BLaER1 treated with 17β-estradiol and CSF1 and Interleukin-3, amounts not matched to agents 10 nM and 100 nM (cell line): ENCODE results near the gene BAG3.

Experiments used
- H3K27ac ChIP-seq, 11 experiments: shearing (Covaris generic); formaldehyde crosslinking; 2 replicates each; pipeline ENCODE4 v1.8.1; 2022
- H3K27me3 ChIP-seq, 11 experiments: shearing (Covaris generic); formaldehyde crosslinking; 2 replicates each; pipeline ENCODE4 v1.8.1; 2022
- H3K36me3 ChIP-seq, 11 experiments: shearing (Covaris generic); formaldehyde crosslinking; 2 replicates each; pipeline ENCODE4 v1.8.1; 2022
- H3K4me1 ChIP-seq, 10 experiments: shearing (Covaris generic); formaldehyde crosslinking; 2 replicates each; pipeline ENCODE4 v1.8.1; 2022
- H3K4me2 ChIP-seq, 11 experiments: shearing (Covaris generic); formaldehyde crosslinking; 2 replicates each; pipeline ENCODE4 v1.8.1; 2022
- H3K4me3 ChIP-seq, 10 experiments: shearing (Covaris generic); formaldehyde crosslinking; 2 replicates each; pipeline ENCODE4 v1.8.1; 2022
- H3K9ac ChIP-seq, 11 experiments: shearing (Covaris generic); formaldehyde crosslinking; 2 replicates each; pipeline ENCODE4 v1.8.1; 2022
- H3K9me3 ChIP-seq, 11 experiments: shearing (Covaris generic); formaldehyde crosslinking; replicated peaks in 1 of 11; 2 replicates each; pipeline ENCODE4 v1.8.1; 2022
- H4K20me1 ChIP-seq, 11 experiments: shearing (Covaris generic); formaldehyde crosslinking; 2 replicates each; pipeline ENCODE4 v1.8.1; 2022
- Cebpa-rat ChIP-seq, 11 experiments: shearing (Covaris generic); IDR thresholded peaks; 2 replicates each; pipeline ENCODE4 v1.8.1; 2022

BAG3 gene

GRCh38 chr10:119634219-119634544, 17.0 kb upstream of the BAG3 start:
- Histone ChIP-seq H4K20me1 (no peaks in the 10 kb centered on the region), H3K27me3 (no peaks in the 10 kb centered on the region), H3K4me2 (0 out of 22 replicates have a peak overlapping the region, but pooled peaks of 1 of the 11 experiments have one; percentile 22), H3K27ac (no peak overlapping the region), H3K9ac (no peak overlapping the region), H3K4me1 (peaks cover 0 to 6% (median 0%) of the 10 kb centered on the region in 10 experiments; a peak in 3 of 20 replicates), H3K36me3 (no peaks in the 10 kb centered on the region), H3K9me3 (0 out of 22 replicates have a peak, but pooled peaks cover 0 to 4% (median 0%) of the 10 kb centered on the region in 11 experiments), H3K4me3 (no peak overlapping the region)
- TF ChIP-seq Cebpa-rat (IDR thresholded peaks at IDR 0.05) = peak in 2 of 11 experiments; percentile 9 to 54; a peak in 2 of 22 replicates

- Histone ChIP-seq H3K27me3 (no peaks in the 10 kb centered on the region), H3K4me3 (no peak overlapping the region), H4K20me1 (no peaks in the 10 kb centered on the region), H3K36me3 (no peaks in the 10 kb centered on the region), H3K9ac (no peak overlapping the region), H3K27ac (no peak overlapping the region), H3K4me2 (no peak overlapping the region), H3K9me3 (0 out of 22 replicates have a peak, but pooled peaks cover 0 to 4% (median 0%) of the 10 kb centered on the region in 11 experiments), H3K4me1 (peaks cover 0 to 15% (median 0%) of the 10 kb centered on the region in 10 experiments; a peak in 5 of 20 replicates)
- TF ChIP-seq Cebpa-rat (IDR thresholded peaks at IDR 0.05) = no peak
Observed at GRCh38 chr10:119637631-119638030, 13.5 kb upstream of the BAG3 start.

DNA sequence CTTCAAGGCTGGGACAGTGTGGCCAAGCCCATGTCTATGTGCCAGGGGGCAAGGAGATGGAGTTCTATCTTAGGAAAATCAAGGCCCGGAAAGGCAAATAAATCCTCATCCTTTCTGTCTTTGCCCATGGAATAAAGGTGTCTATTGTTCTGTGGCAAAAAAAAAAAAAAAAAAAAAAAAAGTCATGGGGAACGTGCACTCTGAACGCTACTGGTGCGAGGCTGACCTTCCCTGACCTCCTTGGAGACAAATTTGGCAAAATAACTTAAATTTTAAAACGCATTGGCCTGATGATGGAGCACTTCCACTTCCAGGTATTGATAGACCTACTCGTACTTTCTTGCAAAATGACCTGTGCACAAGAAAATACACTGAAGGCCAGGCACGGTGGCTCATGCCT, 12.2 kb upstream of the BAG3 start:
- H3K9ac ChIP-seq = no peak overlapping the region
- H3K4me1 ChIP-seq = peaks cover 0 to 13% (median 0%) of the 10 kb centered on the region in 10 experiments; a peak in 5 of 20 replicates
- no peaks in the 10 kb centered on the region for H4K20me1 ChIP-seq
- H3K36me3 ChIP-seq = no peaks in the 10 kb centered on the region
- no peaks in the 10 kb centered on the region for H3K27me3 ChIP-seq
- no peak overlapping the region for H3K27ac ChIP-seq
- no peak for TF ChIP-seq Cebpa-rat (IDR thresholded peaks at IDR 0.05)
- H3K9me3 ChIP-seq = peaks cover 0 to 12% (median 6%) of the 10 kb centered on the region in 11 experiments; a peak in 15 of 22 replicates
- H3K4me2 ChIP-seq = no peak overlapping the region
- H3K4me3 ChIP-seq = no peak overlapping the region

GRCh38 chr10:119640384-119640783, 10.8 kb upstream of the BAG3 start:
- peak overlapping the region in 2 of 11 experiments; percentile 50 to 59; a peak in 2 of 22 replicates for H3K4me2 ChIP-seq
- peaks cover 0 to 9% (median 0%) of the 10 kb centered on the region in 10 experiments; a peak in 4 of 20 replicates for H3K4me1 ChIP-seq
- H3K36me3 ChIP-seq = peaks cover 0 to 9% (median 0%) of the 10 kb centered on the region in 11 experiments; a peak in 2 of 22 replicates
- H3K27ac ChIP-seq = no peak overlapping the region
- TF ChIP-seq Cebpa-rat (IDR thresholded peaks at IDR 0.05) = no peak
- H3K4me3 ChIP-seq = no peak overlapping the region
- no peak overlapping the region for H3K9ac ChIP-seq
- no peaks in the 10 kb centered on the region for H3K27me3 ChIP-seq
- no peaks in the 10 kb centered on the region for H4K20me1 ChIP-seq
- H3K9me3 ChIP-seq = peaks cover 13 to 26% (median 20%) of the 10 kb centered on the region in 11 experiments

DNA sequence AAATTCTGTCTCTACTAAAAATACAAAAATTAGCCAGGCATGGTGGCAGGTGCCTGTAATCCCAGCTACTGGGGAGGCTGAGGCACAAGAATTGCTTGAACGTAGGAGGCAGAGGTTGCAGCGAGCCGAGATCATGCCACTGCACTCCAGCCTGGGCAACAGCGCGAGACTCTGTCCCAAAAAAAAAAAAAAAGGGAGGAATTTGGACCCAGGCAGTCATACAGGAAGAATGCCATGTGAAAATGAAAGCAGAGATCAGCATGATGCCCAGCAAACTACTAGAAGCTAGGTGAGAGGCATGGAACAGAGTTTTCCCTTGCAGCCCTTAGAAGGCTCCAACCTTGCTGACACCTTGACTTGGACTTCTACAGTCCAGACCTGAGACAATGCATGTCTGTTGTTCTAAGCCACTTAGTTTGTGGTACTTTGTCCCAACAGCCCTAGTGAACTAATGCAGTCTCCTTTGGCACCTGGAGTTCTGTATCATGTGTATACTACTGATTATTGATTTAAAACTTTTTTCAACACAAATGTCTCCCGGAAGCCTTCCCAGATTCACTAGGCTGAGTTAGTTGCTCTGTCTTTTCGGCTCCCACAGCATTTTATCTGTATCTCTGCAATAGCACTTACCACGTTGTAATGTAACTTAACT, 10.2 kb upstream of the BAG3 start:
- Histone ChIP-seq H3K4me1 (peaks cover 0 to 9% (median 0%) of the 10 kb centered on the region in 10 experiments; a peak in 4 of 20 replicates), H3K9me3 (peaks cover 15 to 32% (median 25%) of the 10 kb centered on the region in 11 experiments), H3K4me3 (no peak overlapping the region), H3K36me3 (peaks cover 0 to 9% (median 0%) of the 10 kb centered on the region in 11 experiments; a peak in 2 of 22 replicates), H3K27me3 (no peaks in the 10 kb centered on the region), H4K20me1 (no peaks in the 10 kb centered on the region), H3K9ac (no peak overlapping the region), H3K4me2 (no peak overlapping the region), H3K27ac (no peak overlapping the region)
- TF ChIP-seq Cebpa-rat (IDR thresholded peaks at IDR 0.05) = no peak

GRCh38 chr10:119642556-119643111, 8.5 kb upstream of the BAG3 start:
- peaks cover 15 to 43% (median 29%) of the 10 kb centered on the region in 11 experiments for H3K9me3 ChIP-seq
- H3K27me3 ChIP-seq = no peaks in the 10 kb centered on the region
- H3K4me1 ChIP-seq = peaks cover 0 to 9% (median 0%) of the 10 kb centered on the region in 10 experiments; a peak in 4 of 20 replicates
- no peak overlapping the region for H3K4me2 ChIP-seq
- no peak for TF ChIP-seq Cebpa-rat (IDR thresholded peaks at IDR 0.05)
- peaks cover 0 to 9% (median 0%) of the 10 kb centered on the region in 11 experiments; a peak in 2 of 22 replicates for H3K36me3 ChIP-seq
- no peak overlapping the region for H3K9ac ChIP-seq
- H4K20me1 ChIP-seq = no peaks in the 10 kb centered on the region
- H3K4me3 ChIP-seq = no peak overlapping the region
- no peak overlapping the region for H3K27ac ChIP-seq

DNA sequence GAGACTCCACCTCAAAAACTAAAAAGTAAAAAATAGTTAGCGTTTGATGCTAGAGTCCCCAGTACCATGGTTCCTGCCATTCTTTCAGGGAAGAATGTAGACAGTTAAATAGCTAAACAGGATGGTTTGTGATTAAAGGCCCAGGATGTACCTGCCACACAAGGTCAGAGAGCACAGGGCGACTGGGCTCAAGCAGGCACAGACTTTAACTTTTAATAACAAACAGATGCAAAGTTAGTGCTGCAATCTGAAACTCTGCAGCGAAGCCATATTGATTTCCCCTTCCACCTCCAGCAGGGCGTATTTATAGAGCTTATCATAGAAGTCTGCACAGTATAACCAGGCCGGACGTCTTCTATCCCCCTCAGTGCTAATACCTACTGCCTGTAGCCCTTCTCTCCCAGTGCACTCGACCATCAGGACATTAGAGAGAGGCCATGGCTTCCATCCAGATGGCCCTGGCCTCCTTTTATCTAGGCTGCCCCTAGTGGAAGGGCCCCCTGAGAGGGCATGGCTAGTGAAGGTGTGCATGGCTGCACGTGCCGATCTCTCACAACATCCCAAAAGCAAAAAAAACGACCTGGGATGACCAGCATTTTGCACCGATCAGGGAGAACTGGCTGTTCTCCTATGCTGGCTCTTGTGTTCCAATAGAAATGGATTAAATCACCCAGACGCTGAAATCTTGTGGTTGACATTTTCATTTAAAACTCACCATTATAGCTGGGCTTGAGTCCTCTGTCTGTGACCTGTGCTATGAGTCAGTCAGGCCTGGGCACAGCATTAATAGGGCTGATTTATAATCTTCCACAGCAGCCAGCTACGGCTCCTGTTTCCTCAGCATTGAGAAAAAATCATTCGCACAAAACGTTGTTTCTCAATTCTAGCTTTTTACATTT, 7.6 kb upstream of the BAG3 start:
- no peak overlapping the region for H3K9ac ChIP-seq
- H3K27me3 ChIP-seq = no peaks in the 10 kb centered on the region
- H3K27ac ChIP-seq = no peak overlapping the region
- H3K4me2 ChIP-seq = no peak overlapping the region
- H4K20me1 ChIP-seq = no peaks in the 10 kb centered on the region
- no peak for TF ChIP-seq Cebpa-rat (IDR thresholded peaks at IDR 0.05)
- peaks cover 0 to 9% (median 0%) of the 10 kb centered on the region in 10 experiments; a peak in 4 of 20 replicates for H3K4me1 ChIP-seq
- peaks cover 15 to 43% (median 29%) of the 10 kb centered on the region in 11 experiments for H3K9me3 ChIP-seq
- no peak overlapping the region for H3K4me3 ChIP-seq
- H3K36me3 ChIP-seq = peaks cover 0 to 9% (median 0%) of the 10 kb centered on the region in 11 experiments; a peak in 2 of 22 replicates

DNA sequence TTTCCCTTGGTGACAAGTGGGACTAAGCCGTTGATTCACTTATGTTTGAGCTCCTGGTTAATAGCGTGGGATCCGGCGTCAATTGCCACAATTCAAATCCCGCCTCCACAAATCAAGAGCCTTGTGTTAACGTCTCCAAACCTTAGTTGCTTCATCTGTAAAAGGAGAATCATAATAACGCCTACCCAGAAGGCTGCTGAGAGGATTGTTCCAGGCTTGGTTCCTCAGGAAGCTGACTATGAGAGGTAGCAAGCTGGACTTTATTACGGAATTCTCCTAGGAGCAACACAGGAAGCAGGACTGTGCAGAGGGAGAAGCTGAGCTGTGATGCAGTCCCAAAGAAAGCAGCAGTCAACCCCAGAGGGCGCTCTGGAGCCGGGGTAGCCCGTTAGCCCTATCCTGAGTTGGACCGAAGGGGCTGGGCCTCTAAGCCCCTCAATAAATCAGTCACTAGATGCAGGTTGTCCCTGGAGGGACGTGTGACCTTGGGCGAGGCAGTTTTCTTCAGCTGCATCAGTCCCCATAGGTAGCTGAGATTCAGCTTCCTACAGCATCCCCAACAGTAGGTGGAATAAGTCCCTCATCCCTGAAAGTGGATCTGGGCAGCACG, 6.9 kb upstream of the BAG3 start:
- H4K20me1 ChIP-seq = no peaks in the 10 kb centered on the region
- peaks cover 0 to 9% (median 0%) of the 10 kb centered on the region in 11 experiments; a peak in 2 of 22 replicates for H3K36me3 ChIP-seq
- no peak overlapping the region for H3K27ac ChIP-seq
- H3K4me3 ChIP-seq = no peak overlapping the region
- peaks cover 15 to 43% (median 29%) of the 10 kb centered on the region in 11 experiments for H3K9me3 ChIP-seq
- no peak overlapping the region for H3K4me2 ChIP-seq
- H3K4me1 ChIP-seq = peaks cover 0 to 9% (median 0%) of the 10 kb centered on the region in 10 experiments; a peak in 4 of 20 replicates
- TF ChIP-seq Cebpa-rat (IDR thresholded peaks at IDR 0.05) = no peak
- no peaks in the 10 kb centered on the region for H3K27me3 ChIP-seq
- no peak overlapping the region for H3K9ac ChIP-seq
